ENCODE data around the gene DYNC2H1. TPM values are rescaled to one million over a fixed set of nuclear protein-coding genes. Genes with fewer than 3 reads are reported as not detected.

DYNC2H1 gene
- total RNA-seq, 1 experiment from 2014 or later, result 28.9 TPM

GRCh38 chr11:103071008-103071407, 38.2 kb upstream of the DYNC2H1 start:
- TF ChIP-seq EZH2 (IDR thresholded peaks at IDR 0.05; ENCODE audit: low read length, unreplicated experiment), result no peak
- TF ChIP-seq EZH2phosphoT487 (IDR thresholded peaks at IDR 0.05; ENCODE audit: borderline replicate concordance, low read length), result no peak
- no peak for TF ChIP-seq CTCF (conservative IDR thresholded peaks at IDR 0.05; ENCODE audit: low read depth, low read length)
- H3K27me3 ChIP-seq (ENCODE audit: low read length), result no peaks in the 10 kb centered on the region
- 0 out of 2 replicates have a peak, but pooled peaks cover 14% of the 10 kb centered on the region for H4K20me1 ChIP-seq (ENCODE audit: low read length)
- H2AFZ ChIP-seq (ENCODE audit: low read length), result no peak overlapping the region
- no peak overlapping the region for H3K9ac ChIP-seq (ENCODE audit: low read length)
- ChIA-PET POLR2A (ENCODE audit: unreplicated experiment) (no interaction called here), CTCF (no interaction called here)
- H3F3A ChIP-seq (ENCODE audit: low read length, unreplicated experiment), result no peaks in the 10 kb centered on the region
- ATAC-seq (no peak), DNase-seq (no peak)
- no TSS peak for BruUV-seq (replicated peaks)
- no peaks in the 10 kb centered on the region for H3K9me3 ChIP-seq (ENCODE audit: low read length)
- peaks cover 18% of the 10 kb centered on the region; the same call in 1 of the 2 replicates for H3K36me3 ChIP-seq (ENCODE audit: low read depth, low read length)
- no peaks in the 10 kb centered on the region for H3K9me2 ChIP-seq (replicated peaks; ENCODE audit: low read length)
- no peak overlapping the region for H3K4me2 ChIP-seq (ENCODE audit: low read length)
- peaks cover 65% of the 10 kb centered on the region for H3K79me2 ChIP-seq (ENCODE audit: low read length)
- no peak overlapping the region for H3K27ac ChIP-seq (ENCODE audit: low read length)
- no peak overlapping the region for H3K4me3 ChIP-seq (ENCODE audit: low read length)
- no peaks in the 10 kb centered on the region for H3K4me1 ChIP-seq (ENCODE audit: insufficient read depth, low read length)
- intact Hi-C loops (cut with micrococcal nuclease), result no loop called here

- intact Hi-C loops (cut with micrococcal nuclease), result no loop called here
- no peak for DNase-seq
- Histone ChIP-seq H3K79me2 (ENCODE audit: low read length) (peaks cover 49% of the 10 kb centered on the region), H4K20me1 (ENCODE audit: low read length) (0 out of 2 replicates have a peak, but pooled peaks cover 5% of the 10 kb centered on the region), H3K9me3 (ENCODE audit: low read length) (no peaks in the 10 kb centered on the region), H3K36me3 (ENCODE audit: low read depth, low read length) (peaks cover 50% of the 10 kb centered on the region), H3K4me1 (ENCODE audit: insufficient read depth, low read length) (peaks cover 12% of the 10 kb centered on the region), H3K9me2 (replicated peaks; ENCODE audit: low read length) (no peaks in the 10 kb centered on the region), H3K27me3 (ENCODE audit: low read length) (no peaks in the 10 kb centered on the region), H3K9ac (ENCODE audit: low read length) (no peak overlapping the region), H2AFZ (ENCODE audit: low read length) (no peak overlapping the region), H3K27ac (ENCODE audit: low read length) (no peak overlapping the region), H3K4me3 (ENCODE audit: low read length) (no peak overlapping the region), H3F3A (ENCODE audit: low read length, unreplicated experiment) (no peaks in the 10 kb centered on the region), H3K4me2 (ENCODE audit: low read length) (no peak overlapping the region)
- BruUV-seq (replicated peaks), result no TSS peak
- no peak for TF ChIP-seq CTCF (conservative IDR thresholded peaks at IDR 0.05; ENCODE audit: low read depth, low read length)
- no peak for TF ChIP-seq EZH2phosphoT487 (IDR thresholded peaks at IDR 0.05; ENCODE audit: borderline replicate concordance, low read length)
- TF ChIP-seq EZH2 (IDR thresholded peaks at IDR 0.05; ENCODE audit: low read length, unreplicated experiment), result no peak
- ChIA-PET POLR2A (ENCODE audit: unreplicated experiment) (no interaction called here), CTCF (no interaction called here)
- no peak for ATAC-seq
These were observed 32.9 kb upstream of the DYNC2H1 start for GRCh38 chr11:103076361-103076760.

GRCh38 chr11:103077554-103077953, 31.7 kb upstream of the DYNC2H1 start:
- Histone ChIP-seq H4K20me1 (ENCODE audit: low read length) (0 out of 2 replicates have a peak, but pooled peaks cover 5% of the 10 kb centered on the region), H3K27ac (ENCODE audit: low read length) (no peak overlapping the region), H3K79me2 (ENCODE audit: low read length) (peaks cover 54% of the 10 kb centered on the region), H3K4me1 (ENCODE audit: insufficient read depth, low read length) (peaks cover 12% of the 10 kb centered on the region), H3K27me3 (ENCODE audit: low read length) (no peaks in the 10 kb centered on the region), H3K4me2 (ENCODE audit: low read length) (no peak overlapping the region), H3K9me2 (replicated peaks; ENCODE audit: low read length) (no peaks in the 10 kb centered on the region), H3K36me3 (ENCODE audit: low read depth, low read length) (peaks cover 62% of the 10 kb centered on the region), H3F3A (ENCODE audit: low read length, unreplicated experiment) (no peaks in the 10 kb centered on the region), H3K4me3 (ENCODE audit: low read length) (no peak overlapping the region), H2AFZ (ENCODE audit: low read length) (no peak overlapping the region), H3K9ac (ENCODE audit: low read length) (no peak overlapping the region), H3K9me3 (ENCODE audit: low read length) (no peaks in the 10 kb centered on the region)
- CTCF ChIA-PET, result no interaction called here
- BruUV-seq (replicated peaks), result no TSS peak
- TF ChIP-seq EZH2 (IDR thresholded peaks at IDR 0.05; ENCODE audit: low read length, unreplicated experiment), result no peak
- no peak for TF ChIP-seq EZH2phosphoT487 (IDR thresholded peaks at IDR 0.05; ENCODE audit: borderline replicate concordance, low read length)
- no peak for TF ChIP-seq CTCF (conservative IDR thresholded peaks at IDR 0.05; ENCODE audit: low read depth, low read length)
- POLR2A ChIA-PET (ENCODE audit: unreplicated experiment), result no interaction called here
- ATAC-seq, result no peak
- no peak for DNase-seq
- intact Hi-C loops (cut with micrococcal nuclease), result no loop called here

All from PC-3 (cell line).